ENCODE data around the gene PRR14. TPM values are rescaled to one million over a fixed set of nuclear protein-coding genes. Genes with fewer than 3 reads are reported as not detected.

PRR14 gene
- total and polyA plus RNA-seq, 4 donors: 7.5 to 13.5 (median 8.9) TPM

DNA sequence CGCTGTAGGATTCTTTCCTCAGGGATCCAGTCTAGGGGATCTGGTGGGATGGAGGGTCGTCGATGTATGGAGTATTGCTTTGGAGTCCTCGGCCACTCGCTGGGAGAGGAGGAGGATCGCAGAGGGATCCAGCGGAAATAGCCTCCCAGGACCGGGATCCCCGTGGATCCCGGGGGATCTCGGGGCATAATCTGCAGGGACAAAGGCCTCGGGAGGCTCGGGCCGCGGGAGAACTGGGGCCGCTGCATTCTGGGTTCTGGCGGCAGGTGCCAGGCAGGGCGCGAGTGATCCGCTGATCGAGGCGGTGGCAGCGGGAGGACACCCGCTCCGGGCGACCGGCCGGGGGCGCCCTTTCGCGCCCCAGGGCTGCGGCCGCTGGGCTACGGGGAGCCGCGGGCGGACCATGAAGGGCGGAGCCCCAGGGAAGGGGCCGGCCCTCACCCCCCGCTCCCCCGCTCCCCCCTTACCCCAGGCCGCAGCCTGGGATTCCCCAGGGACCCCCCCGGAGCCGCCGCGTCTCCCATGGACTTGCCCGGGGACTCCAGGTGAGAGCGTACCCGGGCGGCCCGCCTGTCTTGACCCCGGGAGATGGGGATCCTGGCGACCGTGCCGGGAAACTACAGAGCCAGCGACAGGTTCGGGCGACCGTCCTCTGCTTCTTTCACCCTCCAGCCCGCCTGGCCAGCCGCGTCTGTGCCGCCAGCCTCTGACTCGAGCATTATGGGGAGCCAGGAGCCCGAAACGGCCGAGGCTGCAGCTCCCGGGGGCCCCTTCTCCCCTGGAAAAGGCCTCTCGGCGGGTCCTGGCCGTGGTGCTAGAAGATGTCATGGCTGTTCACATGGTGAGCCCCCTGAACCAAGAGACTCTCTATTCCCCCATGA, 604 bp downstream of the PRR14 start:
- TF ChIP-seq RAD21 (IDR thresholded peaks at IDR 0.05): peak in 1 of 2 donors; percentile 28
- no peak for TF ChIP-seq FOXA1 (IDR thresholded peaks at IDR 0.05)
- TF ChIP-seq, protein P1, sequence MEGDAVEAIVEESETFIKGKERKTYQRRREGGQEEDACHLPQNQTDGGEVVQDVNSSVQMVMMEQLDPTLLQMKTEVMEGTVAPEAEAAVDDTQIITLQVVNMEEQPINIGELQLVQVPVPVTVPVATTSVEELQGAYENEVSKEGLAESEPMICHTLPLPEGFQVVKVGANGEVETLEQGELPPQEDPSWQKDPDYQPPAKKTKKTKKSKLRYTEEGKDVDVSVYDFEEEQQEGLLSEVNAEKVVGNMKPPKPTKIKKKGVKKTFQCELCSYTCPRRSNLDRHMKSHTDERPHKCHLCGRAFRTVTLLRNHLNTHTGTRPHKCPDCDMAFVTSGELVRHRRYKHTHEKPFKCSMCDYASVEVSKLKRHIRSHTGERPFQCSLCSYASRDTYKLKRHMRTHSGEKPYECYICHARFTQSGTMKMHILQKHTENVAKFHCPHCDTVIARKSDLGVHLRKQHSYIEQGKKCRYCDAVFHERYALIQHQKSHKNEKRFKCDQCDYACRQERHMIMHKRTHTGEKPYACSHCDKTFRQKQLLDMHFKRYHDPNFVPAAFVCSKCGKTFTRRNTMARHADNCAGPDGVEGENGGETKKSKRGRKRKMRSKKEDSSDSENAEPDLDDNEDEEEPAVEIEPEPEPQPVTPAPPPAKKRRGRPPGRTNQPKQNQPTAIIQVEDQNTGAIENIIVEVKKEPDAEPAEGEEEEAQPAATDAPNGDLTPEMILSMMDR (IDR thresholded peaks at IDR 0.05; ENCODE audit: low read depth, low read length, missing input control): peak; percentile 50
- Histone ChIP-seq H3K27ac (ENCODE audit: low read depth in 1 of 2, low read length in 2 of 2) (peak overlapping the region; percentile 87 to 97), H3K27me3 (ENCODE audit: control insufficient read depth in 4 of 4, insufficient read depth in 4 of 4, low read length in 3 of 4) (no peaks in the 10 kb centered on the region), H3K36me3 (ENCODE audit: control insufficient read depth in 4 of 4, insufficient read depth in 3 of 4, low read depth in 1 of 4, low read length in 3 of 4) (peaks cover 4 to 27% (median 18%) of the 10 kb centered on the region in 4 donors), H3K4me3 (ENCODE audit: low read depth in 1 of 3, low read length in 3 of 3) (peak overlapping the region; percentile 81 to 97 (median 84)), H3K9ac (ENCODE audit: low read depth in 1 of 2, low read length in 2 of 2) (peak overlapping the region; percentile 83 to 84), H3K4me1 (ENCODE audit: control insufficient read depth in 4 of 4, insufficient read depth in 4 of 4, low read length in 3 of 4) (peaks cover 0 to 21% (median 9%) of the 10 kb centered on the region in 4 donors), H3K9me3 (ENCODE audit: control insufficient read depth in 4 of 4, low read length in 3 of 4) (no peaks in the 10 kb centered on the region)
- peak; percentile 73 for DNase-seq (ENCODE audit: low spot score)
- 1% methylated on average over 71 of the region's 71 CpGs for WGBS

DNA sequence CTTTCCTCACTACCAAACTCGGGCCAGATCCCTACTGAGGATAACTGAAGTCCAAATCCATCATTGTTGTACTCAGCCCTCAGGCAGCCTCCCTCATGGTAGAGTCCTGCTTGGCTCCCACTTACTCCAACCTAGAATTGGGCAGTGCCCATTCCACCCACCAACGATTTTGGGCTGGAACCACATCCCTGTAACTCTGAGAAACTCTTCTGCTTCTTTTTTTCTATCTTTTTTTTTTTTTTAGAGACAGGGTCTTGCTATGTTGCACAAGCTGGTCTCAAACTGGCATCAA, 1.2 kb downstream of the PRR14 start:
- Histone ChIP-seq H3K36me3 (ENCODE audit: control insufficient read depth in 4 of 4, insufficient read depth in 3 of 4, low read depth in 1 of 4, low read length in 3 of 4) (peaks cover 6 to 27% (median 18%) of the 10 kb centered on the region in 4 donors), H3K27ac (ENCODE audit: low read depth in 1 of 2, low read length in 2 of 2) (peak overlapping the region; percentile 87 to 97)
- 33% methylated on average over 2 of the region's 2 CpGs for WGBS

GRCh38 chr16:30652718-30653117, 2.0 kb downstream of the PRR14 start:
- peaks cover 6 to 27% (median 18%) of the 10 kb centered on the region in 4 donors for H3K36me3 ChIP-seq (ENCODE audit: control insufficient read depth in 4 of 4, insufficient read depth in 3 of 4, low read depth in 1 of 4, low read length in 3 of 4)
- H3K9ac ChIP-seq (ENCODE audit: low read depth in 1 of 2, low read length in 2 of 2): no peak overlapping the region
- H3K27ac ChIP-seq (ENCODE audit: low read depth in 1 of 2, low read length in 2 of 2): no peak overlapping the region
- H3K9me3 ChIP-seq (ENCODE audit: control insufficient read depth in 4 of 4, low read length in 3 of 4): no peaks in the 10 kb centered on the region
- H3K4me1 ChIP-seq (ENCODE audit: control insufficient read depth in 4 of 4, insufficient read depth in 4 of 4, low read length in 3 of 4): peaks cover 3 to 32% (median 21%) of the 10 kb centered on the region in 4 donors
- no peak overlapping the region for H3K4me3 ChIP-seq (ENCODE audit: low read depth in 1 of 3, low read length in 3 of 3)
- no peaks in the 10 kb centered on the region for H3K27me3 ChIP-seq (ENCODE audit: control insufficient read depth in 4 of 4, insufficient read depth in 4 of 4, low read length in 3 of 4)
- DNase-seq (ENCODE audit: low spot score): no peak
- WGBS: 97% methylated on average over 18 of the region's 18 CpGs
- no peak for TF ChIP-seq FOXA1 (IDR thresholded peaks at IDR 0.05)
- TF ChIP-seq YY1 (IDR thresholded peaks at IDR 0.05): no peak
- TF ChIP-seq HNF4A (conservative IDR thresholded peaks at IDR 0.05): no peak
- no peak for TF ChIP-seq RAD21 (IDR thresholded peaks at IDR 0.05)
- TF ChIP-seq REST (IDR thresholded peaks at IDR 0.05): no peak
- TF ChIP-seq, protein P1 (IDR thresholded peaks at IDR 0.05; ENCODE audit: low read depth, low read length, missing input control): no peak
- no peak for TF ChIP-seq RXRA (IDR thresholded peaks at IDR 0.05)
- no peak for TF ChIP-seq JUND (IDR thresholded peaks at IDR 0.05)
- no peak for TF ChIP-seq FOXA2 (IDR thresholded peaks at IDR 0.05)
- TF ChIP-seq ATF3 (IDR thresholded peaks at IDR 0.05): no peak

More for the DNA sequence above, 1.2 kb downstream of the PRR14 start:
- Histone ChIP-seq H3K4me3 (ENCODE audit: low read depth in 1 of 3, low read length in 3 of 3) (peak overlapping the region; percentile 33 to 81 (median 62)), H3K9ac (ENCODE audit: low read depth in 1 of 2, low read length in 2 of 2) (peak overlapping the region in 1 of 2 donors; percentile 63), H3K4me1 (ENCODE audit: control insufficient read depth in 4 of 4, insufficient read depth in 4 of 4, low read length in 3 of 4) (peaks cover 1 to 25% (median 14%) of the 10 kb centered on the region in 4 donors), H3K9me3 (ENCODE audit: control insufficient read depth in 4 of 4, low read length in 3 of 4) (no peaks in the 10 kb centered on the region), H3K27me3 (ENCODE audit: control insufficient read depth in 4 of 4, insufficient read depth in 4 of 4, low read length in 3 of 4) (no peaks in the 10 kb centered on the region)
- TF ChIP-seq ZBTB33 (IDR thresholded peaks at IDR 0.05) (no peak), YY1 (IDR thresholded peaks at IDR 0.05) (no peak), HNF4A (conservative IDR thresholded peaks at IDR 0.05) (no peak), EGR1 (IDR thresholded peaks at IDR 0.05; ENCODE audit: low read depth in 2 of 2) (no peak), FOXA1 (IDR thresholded peaks at IDR 0.05) (no peak), NR2F2 (IDR thresholded peaks at IDR 0.05) (no peak)
- no peak for DNase-seq (ENCODE audit: low spot score)
